HG02981 (cell line): ENCODE results near the gene NXF1.
"Not testable (repeated sequence)": the region's sequence is repeated elsewhere in the genome, so short reads cannot be mapped to it uniquely, and the experiment has no call there.

Experiments
- ATAC-seq: cut with Tn5 transposase; IDR thresholded peaks from one replicate; pipeline ENCODE4 v1.9.1; 2021; ENCODE audit warnings: mild to moderate bottlenecking, moderate library complexity; ENCODE audit not compliant: unreplicated experiment

The NXF1 gene

DNA sequence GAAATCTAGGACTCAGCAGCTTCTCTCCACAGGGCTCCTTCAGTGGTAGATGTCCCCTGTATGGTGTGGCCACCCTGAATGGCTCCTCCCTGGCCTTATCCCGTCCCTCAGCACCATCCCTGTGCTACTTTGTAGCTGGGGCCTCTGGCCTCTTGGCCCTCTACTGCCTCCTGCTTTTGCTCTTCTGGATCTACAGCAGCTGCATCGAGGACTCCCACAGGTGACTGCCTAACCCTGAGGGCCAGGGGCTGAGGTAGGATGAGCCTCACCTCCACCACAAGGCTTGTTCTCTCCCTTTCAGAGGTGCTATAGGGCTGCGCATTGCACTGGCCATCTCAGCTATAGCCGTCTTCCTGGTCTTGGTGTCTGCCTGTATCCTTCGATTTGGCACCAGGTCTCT is 16.2 kb downstream of the NXF1 start:
- no peak for ATAC-seq

DNA sequence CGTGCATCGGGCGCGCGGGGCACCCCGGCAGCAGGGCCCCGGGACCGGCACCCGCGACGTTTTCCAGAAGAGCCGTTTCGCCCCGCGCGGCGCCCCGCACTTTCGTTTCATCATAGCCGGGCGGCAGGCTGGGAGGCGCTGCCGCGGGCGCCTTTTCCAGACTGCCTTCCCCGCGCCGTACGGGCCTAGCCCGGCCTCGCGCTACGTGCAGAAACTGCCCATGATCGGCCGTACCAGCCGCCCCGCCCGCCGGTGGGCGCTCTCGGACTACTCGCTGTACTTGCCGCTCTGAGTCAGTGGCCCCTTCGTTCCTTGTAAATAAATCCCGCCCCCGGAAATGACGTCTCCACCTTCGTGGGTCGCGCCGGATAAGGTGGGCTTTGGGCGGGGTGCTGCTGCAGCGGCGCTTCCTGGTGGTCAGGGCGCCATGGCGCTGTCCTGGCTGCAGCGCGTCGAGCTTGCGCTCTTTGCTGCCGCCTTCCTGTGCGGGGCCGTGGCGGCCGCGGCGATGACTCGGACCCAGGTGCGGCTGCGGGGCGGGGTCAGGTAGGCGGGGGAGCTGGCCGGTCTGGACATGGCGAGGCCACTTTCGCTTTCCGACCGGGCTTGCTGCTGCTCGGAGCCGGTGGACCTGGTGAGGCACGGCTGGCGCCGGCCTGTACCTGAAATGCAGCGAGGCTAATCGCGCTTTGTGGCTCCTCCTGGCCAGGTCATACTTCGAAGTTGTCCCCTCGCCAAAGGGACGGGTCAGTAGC is 18.1 kb downstream of the NXF1 start, which contains the start of gene TMEM179B:
TSS of gene TMEM179B (plus strand) at position 398 of the 755 bp plus-strand sequence. CDS start at position 428, 30 bp downstream.
- peak; percentile 75 for ATAC-seq

DNA sequence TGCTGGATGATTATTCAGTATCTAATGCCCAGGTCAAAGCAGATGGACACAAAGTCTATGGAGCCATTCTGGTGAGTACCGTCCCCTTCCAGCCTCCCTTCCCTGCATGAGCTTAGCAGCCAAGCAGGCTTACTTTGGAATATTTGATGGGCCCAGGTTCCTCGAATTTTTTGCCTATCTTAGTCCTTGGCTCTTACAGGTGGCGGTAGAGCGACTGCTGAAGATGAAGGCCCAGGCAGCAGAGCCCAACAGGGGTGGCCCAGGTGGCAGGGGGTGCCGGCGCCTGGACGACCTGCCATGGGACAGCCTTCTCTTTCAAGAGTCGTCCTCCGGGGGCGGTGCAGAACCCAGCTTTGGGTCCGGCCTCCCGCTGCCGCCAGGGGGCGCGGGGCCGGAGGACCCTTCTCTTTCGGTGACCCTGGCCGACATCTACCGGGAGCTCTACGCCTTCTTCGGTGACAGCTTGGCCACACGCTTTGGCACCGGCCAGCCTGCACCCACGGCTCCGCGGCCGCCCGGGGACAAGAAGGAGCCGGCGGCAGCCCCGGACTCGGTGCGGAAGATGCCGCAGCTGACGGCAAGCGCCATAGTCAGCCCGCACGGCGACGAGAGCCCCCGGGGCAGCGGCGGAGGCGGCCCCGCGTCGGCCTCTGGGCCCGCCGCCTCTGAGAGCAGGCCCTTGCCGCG is 18.8 kb downstream of the NXF1 start:
- peak; percentile 60 for ATAC-seq

DNA sequence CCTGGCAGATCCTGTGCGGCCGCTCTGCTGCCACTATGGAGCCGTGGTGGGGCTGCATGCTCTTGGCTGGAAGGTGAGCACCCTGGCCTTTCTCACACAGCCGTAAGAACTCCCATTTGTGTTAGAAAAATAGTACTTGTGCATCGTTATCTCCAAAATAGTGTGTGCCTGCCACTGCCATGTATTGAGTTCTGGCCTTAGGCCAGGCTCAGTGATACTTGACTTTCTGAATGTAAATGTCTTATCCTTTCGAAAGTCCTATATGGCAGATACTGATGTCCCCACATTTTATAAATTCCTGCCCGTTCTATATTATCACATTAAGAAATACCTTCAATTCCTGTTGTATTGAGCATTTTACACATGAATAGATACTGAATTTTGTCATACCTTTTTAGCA is 22.5 kb downstream of the NXF1 start:
- no peak for ATAC-seq

DNA sequence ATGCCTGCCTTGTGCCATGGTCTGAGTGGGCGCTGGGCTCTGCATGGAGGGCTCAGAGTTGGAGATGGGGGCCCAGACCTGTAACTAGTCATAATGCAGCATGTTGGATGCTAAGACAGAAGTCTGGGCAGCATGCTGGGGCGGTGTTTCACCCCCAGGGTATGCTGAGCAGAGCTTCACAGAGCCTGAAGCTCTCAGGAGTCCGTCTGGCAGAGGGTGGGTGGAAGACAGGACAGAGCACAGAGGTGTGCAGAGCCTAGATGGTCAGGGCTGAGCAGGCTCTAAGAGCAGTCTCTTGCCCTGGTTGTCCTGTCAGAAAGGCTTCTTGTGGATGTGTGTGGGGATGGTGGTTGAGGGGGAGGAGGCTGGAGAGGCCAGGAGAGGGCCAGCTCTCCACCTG is 26.8 kb downstream of the NXF1 start:
- no peak for ATAC-seq

DNA sequence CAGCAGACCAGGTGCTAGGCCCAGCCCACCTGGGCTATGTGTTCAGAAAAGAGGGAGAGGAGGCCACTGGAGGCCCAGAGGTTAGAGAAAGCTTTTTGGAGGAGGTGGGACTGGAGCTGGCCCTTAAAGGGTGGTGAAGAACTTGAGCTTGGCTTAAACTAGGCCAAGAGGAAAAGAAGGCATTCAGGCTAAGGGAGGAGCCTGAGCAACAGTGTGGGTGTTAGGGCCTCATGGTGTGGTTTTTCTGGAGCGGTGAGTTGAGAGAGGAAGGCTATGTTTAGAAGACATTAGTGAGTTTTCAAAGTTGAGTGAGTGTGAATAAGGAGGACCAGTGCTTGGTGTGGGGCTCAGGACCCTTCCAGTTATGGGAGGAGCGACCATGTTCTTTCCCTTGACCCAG is 27.9 kb downstream of the NXF1 start:
- no peak for ATAC-seq

DNA sequence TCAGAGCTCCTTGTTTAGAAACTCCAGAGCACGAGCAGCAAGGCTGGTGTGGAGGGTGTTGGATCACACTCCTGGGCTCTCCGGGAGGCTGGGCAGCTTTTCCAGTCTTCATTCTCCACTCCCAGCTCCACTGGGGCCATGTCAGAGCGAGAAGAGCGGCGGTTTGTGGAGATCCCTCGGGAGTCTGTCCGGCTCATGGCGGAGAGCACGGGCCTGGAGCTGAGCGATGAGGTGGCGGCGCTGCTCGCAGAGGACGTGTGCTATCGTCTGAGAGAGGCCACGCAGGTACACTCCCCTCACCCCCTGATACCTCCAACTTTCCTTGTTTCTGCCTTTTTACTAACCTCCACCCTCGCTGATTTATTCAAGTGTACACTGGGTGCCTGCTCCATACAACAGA is 29.6 kb downstream of the NXF1 start:
- ATAC-seq: no peak

DNA sequence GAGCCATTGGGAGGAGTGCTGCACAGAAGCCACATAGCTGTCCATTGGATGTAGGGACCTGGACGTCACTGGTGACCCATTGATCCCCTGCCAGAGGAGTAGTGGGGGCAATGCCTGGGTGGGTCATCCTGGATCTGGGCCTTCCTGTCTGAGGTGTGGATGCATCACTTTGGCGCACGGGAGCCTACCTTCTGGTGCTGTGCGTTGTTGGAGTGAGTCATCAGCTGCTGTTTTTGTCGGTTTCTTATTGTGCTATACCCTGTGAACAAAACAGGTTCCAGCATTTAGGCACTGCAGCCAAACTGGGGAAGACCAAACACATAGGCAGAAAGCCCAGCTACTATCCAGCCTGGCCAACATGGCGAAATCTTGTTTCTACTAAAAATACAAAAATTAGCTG is 30.8 kb downstream of the NXF1 start:
- no peak for ATAC-seq

DNA sequence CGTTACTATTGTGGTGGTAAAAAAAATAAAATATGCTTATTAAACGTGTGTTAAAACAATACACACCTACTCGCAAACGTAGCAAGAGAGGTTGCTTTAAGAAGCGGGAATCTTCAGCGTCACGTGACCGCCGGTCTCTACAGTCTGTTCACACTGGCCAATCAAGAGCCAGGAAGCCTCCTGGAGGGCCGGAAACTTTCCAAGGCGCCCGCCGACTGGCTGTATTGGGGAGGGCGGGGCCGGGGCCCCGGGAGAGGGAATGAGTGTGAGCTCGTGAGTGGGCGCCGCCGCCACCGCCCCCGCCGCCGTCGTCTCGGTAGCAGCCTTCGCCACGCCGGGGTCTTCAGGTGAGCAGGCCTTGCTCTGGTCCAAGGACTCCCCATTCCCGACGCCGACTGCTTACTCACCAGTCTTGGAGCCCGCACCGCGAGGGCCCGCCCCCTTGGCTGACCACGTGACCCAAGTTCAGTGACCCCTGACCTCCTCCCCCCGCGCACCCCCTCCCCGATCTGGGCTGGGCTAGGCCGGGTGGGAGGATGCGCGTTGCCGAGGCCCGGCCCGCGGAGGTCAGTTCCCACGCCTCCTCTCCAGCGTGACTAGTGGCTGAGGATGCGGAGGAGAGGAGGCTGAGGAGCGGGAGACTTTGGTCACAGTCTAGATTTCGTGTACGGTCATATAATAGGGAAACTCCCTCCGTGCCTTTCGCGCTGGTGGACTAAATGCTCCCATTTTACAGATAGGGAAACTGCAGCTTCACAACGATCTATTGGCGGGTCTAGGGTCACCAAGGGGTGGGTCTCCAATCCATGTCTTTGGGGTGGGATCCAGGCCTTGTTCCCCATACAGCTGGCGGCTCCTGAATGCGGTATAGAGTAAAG is 33.9 kb downstream of the NXF1 start, which contains the start of gene TAF6L:
TSS of gene TAF6L (plus strand) at position 253 of the 878 bp plus-strand sequence. CDS start 4,388 bp downstream, outside the sequence.
- ATAC-seq: peak; percentile 76

DNA sequence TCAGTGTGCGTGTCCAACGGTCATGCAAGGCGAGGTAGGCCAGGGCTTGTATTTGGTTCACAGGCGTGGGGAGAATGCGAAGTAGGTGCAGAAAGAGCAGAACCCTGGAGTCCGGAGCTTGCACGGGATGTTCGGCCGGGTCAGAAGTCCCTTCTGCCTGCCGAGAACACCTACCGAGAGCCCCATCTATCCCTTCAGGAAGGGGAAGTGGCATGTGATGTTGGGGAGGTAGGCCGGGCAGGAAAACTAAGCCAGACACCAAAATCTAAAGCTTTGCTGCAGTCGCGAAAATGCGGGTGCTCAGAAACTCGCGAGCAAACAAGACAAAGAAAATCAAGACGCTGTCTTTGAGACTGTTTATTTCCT is 34.5 kb downstream of the NXF1 start:
- ATAC-seq: no peak

DNA sequence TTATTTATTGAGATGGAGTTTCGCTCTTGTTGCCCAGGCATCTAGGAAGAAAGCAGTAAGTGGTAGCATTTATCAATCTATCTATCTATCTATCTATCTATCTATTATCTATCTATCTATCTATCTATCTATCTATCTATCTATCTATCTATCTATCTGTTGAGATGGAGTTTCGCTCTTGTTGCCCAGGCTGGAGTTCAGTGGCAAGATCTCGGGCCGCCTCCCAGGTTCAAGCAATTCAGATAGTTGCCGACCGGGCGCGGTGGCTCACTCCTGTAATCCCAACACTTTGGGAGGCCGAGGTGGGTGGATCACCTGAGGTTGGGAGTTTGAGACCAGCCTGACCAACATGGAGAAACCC is 44.4 kb downstream of the NXF1 start:
- ATAC-seq: not testable (repeated sequence)

DNA sequence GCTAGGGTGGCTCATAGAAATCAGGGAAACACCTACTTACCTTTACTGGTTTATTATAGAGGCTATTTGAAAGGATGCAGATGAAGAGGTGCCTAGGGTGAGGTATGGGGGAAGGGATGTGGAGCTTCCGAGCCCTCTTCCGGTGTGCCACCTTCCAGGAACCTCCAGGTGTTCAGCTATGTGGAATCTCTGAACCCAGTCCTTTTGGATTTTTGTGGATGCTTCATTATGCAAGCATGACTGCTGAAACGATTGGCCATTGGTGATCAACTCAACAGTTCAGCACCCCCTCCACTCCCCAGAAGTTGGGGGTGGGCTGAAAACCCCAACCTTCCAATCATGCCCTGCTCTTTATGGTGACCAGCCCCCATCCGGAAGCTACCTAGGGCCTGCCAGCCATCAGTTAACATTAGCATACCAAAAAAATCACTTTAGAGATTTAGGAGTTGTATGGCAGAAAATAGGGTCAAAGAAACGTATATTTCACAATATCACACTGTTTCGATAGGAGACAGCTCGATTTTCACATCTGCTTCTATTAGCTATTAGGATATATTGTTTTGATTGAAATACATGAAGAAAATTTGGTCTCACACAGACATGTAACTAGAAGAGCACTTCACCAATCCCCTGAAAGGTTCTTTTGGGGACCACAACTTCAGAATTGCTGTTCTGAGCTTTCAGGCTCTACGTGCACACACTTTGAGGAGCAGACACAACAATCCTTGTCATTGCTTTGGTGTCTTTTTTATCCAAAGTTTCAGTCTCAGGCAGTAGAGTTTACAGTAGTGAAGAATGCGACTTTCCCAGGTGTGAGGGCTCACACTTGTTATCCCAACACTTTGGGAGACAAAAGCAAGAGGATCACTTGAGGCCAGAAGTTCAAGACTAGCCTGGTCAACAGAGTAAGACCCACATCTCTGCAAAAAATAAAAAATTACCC is 47.1 kb downstream of the NXF1 start:
- ATAC-seq: no peak

DNA sequence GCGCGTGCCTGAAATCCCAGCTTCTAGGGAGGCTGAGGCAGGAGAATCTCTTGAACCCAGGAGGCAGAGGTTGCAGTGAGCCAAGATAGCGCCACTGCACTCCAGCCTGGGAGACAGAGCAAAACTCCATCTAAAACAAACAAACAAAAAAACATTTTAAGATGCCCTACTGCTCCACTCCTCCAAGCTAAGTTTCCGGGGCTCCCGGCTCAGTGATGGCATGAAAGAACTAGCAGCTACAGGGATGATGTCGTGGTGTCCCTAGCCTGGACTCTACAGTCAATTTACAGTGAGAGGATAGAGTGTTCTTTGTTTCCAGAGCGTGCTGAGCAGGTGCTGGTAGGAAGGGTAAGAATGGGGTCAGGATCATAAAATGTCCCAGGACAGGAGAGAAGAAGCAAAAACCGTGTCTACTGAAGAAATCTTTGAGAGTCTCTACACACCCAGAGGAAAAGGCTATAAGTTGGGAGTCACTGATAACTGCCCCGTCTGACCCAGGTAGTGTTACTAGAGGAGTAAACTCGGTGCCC is 50.1 kb downstream of the NXF1 start:
- ATAC-seq: no peak

DNA sequence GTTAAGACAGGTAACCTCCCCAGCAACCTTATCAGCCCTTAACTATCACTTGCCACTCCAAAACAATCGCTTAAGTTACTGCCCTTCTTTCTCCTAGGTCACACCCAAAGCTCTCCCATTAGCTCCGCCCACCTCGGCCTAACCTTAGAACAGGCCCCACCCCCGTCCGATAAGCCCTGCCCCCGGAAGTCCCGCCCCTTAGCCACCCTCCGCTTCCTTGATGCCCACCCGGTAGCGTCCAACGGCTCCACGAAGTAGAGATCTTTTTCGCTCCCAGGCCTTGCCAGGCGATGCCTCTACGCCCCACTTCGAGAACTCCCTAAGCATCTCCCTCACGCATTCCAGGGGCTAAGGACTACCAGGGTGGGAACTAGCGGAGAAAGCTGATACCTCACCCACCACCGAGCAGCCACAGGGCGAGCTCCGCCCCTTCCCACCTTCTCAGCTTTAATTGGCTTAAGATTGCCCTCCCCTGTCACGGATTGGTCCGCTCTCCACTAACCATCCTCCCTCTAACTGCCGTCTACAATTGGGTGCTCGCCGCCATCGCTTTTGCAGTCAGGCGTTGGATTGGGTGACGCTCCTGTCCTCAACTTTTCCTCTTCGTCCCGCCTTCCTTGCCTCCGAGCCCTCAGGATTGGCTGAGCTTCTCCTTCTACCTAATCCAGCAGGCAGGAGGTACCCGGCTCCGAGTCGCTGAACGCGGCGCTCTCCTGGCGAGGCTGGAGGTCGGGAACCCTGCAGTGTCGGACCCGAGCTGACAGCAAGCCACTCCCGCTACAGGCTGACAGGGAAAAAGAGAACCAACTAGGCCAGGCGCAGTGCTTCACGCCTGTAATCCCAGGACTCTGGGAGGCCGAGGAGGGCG is 51.3 kb downstream of the NXF1 start, which contains the start of gene ZBTB3:
TSS of gene ZBTB3 (minus strand) at position 425 of the 868 bp plus-strand sequence. CDS start 496 bp downstream, outside the sequence.
- ATAC-seq: peak; percentile 95

DNA sequence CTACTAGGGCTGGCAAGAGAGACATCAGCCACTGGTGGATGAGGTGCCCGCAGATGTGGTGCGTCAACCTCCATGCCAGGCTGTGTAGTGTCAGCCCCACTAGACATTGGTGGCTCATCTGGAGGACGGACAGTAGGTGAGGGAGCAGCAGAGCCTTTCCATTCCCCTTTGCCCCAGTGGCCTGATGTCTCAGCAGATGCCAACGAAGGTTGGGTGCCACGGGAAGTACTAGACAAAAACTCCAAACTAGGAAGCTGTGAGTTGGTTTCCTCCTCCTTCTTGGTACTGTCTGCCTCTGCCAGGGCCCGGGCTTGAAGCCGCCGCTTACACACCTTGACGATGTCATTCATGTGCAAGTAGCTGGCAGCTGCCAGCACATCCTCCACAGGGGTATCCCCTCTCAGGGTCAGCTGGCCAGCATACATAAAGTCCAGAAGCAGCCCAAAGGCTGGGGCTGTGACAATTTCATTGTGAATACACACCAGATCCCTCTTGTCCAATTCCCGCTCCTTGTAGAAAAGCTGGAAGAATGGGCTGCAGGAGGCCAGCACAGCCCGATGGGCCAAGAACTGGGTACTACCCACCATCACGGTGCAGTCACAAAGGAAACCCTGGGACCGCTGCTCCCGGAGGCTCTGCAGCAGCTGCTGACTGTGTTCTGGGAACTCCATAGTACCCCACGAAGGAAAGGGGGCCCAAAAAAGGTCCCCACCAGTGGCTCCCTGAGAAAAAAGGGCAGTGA is 52.1 kb downstream of the NXF1 start:
- peak; percentile 1 for ATAC-seq

DNA sequence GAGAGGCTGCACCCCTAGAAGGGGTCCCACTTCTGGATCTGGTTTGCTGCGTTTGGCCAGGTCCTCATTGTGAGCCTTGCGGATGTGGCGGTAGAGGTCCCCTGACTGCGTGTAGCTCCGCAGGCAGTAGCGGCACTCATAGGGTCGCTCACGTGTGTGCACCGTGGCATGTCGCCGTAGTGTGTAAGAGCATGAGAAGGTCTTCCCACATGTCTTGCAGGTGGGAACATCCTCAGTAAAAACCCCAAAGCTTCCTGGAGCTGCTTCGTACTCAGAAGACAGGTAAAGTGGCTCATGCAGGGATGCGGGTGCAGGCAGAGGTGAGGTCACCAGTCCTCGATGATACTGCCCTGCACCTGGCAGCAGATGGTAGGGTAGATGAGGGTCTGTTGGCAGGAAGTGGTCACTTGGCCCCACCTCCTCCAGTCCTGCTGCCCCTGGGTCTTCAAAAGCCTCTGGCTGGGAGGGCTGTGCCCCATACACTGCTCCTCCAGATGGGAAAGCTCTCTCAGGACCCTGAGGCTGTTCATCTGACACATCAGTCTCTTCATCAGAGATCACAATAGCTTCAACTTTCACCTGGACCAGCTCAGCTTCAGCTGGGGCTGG is 53.0 kb downstream of the NXF1 start:
- no peak for ATAC-seq

DNA sequence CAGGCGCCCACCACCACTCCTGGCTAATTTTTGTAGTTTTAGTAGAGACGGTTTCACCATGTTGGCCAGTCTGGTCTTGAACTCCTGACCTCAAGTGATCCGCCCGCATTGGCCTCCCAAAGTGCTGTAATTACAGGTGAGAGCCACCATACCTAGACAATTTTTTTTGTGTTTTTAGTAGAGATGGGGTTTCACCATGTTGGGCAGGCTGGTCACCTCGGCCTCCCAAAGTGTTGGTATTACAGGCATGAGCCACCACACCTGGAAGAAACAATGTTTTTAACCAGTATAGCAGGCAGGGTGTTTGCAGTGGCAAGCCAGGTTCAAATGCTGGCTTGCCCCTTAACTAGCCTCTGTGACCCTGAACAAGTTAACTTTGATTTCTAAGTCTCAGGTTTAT is 55.3 kb downstream of the NXF1 start:
- not testable (repeated sequence) for ATAC-seq
